HG03432 (cell line): ENCODE measurements around the gene RPL36AL.
"Not testable (repeated sequence)": the region's sequence is repeated elsewhere in the genome, so short reads cannot be mapped to it uniquely, and the experiment has no call there.

Source experiments
- ATAC-seq: cut with Tn5 transposase; IDR thresholded peaks from one replicate; pipeline ENCODE4 v1.9.1; 2021; ENCODE audit warnings: mild to moderate bottlenecking, moderate library complexity; ENCODE audit not compliant: unreplicated experiment

Gene RPL36AL

DNA sequence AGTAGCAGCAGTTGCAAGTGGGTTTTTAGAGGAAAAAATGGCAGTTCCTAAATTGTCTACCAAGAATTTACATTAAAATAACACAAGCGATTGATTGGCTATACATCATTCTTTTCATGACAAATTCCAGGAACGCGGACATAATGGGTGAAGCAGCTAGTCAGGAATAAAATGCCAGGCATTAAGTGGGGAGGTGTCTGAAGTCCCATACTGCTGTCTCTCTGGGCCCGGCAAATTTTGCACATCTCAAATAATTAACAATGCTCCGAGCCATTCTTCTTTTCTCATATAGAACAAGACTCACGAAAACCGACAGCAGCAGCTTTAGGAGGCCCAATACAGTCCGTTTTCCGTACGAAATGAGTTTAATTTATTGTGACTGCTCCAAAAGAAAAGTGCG, 696 bp downstream of the RPL36AL start:
- ATAC-seq = no peak

DNA sequence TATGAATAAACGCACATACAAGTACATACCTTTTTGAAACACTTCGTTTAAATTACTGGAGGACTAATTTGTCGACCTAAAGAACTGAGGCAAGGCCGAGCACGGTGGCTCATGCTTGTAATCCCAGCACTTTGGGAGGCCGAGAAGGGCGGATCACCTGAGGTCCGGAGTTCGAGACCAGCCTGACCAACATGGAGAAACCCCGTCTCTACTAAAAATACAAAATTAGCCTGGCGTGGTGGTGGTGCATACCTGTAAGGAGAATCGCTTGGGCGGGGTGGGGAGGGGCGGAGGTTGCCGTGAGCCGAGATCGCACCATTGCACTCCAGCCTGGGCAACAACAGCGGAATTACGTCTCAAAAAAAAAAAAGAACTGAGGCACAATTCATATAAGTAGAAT, 1.2 kb downstream of the RPL36AL start:
- not testable (repeated sequence) for ATAC-seq

DNA sequence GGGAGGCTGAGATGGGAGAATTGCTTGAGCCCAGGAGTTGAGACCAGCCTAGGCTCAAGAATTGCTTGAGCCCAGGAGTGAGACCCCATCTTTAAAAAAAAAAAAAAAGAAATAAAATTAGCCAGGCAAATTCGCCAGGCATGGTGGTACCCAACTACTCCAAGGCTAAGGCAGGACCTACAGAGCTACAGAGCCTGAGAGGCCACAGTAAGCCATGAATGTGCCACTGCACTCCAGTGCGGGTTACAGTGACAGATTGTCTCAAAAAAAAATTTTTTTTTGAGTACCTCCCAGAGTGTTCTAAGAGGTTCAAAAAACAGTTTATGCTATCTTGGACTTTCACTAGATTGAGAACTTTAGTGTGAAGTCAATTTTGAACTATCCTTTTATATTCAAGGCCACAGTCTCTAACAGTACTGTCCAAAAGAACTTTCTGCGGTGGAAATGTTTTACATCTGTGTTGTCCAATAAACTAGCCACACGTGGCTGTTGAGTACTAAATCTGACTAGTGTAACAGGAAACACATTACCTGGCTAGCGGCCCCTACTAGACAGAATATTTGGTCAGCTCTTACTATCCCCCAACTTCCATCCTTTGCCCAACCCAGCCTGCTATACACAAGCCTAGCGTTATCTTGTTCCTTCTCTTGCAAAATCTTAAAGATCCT, 2.4 kb downstream of the RPL36AL start:
- no peak for ATAC-seq

DNA sequence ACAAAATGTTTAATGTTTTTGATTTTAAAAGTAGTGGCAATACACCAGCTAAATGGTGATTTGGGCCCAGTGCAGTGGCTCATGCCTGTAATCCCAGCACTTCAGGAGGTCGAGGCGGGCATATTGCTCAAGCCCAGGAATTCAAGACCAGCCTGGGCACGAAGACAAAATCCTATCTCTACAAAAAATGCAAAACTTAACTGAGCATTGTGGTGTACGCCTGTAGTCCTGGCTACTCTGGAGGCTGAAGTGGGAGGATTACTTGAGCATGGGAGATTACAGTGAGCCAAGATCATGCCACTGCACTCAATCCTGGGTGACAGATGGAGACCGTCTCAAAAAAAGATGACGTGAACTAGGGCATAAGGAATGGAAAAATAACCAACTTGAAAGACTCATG, 4.7 kb downstream of the RPL36AL start:
- ATAC-seq = no peak

DNA sequence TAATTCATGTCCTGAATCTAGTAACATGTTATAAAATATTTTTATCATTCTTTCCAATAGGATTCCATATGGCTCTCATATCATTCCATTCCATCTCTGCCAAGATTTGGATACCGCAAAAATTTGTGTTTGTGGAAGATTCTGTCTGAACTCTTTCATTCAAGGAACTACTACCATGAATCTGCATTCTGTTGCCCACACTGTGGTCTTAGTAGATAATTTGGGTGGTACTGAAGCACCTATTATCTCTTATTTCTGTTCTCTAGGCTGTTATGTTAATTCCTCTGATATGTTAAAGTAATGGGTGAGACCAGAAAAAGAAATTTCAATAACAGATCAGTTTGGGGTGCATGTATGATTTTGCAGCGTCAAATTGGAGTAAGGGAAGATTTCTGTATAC, 6.2 kb downstream of the RPL36AL start:
- no peak for ATAC-seq

DNA sequence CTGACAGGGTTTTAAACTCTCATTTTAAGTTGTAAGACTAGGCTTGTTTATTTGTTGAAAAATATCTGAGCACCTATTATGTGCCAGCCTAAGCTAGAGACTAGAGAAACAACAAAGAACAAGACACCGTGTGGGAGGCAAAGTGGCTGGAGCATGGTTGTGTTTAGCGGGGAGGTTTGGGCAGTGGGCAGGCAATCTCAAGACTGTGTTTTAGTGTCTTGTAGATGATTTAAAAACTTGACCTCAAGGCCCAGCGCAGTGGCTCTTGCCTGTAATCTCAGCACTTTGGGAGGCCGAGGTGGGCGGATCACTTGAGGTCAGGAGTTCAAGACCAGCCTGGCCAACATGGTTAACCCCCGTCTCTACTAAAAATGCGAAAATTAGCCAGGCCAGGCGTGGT, 7.8 kb downstream of the RPL36AL start:
- no peak for ATAC-seq

DNA sequence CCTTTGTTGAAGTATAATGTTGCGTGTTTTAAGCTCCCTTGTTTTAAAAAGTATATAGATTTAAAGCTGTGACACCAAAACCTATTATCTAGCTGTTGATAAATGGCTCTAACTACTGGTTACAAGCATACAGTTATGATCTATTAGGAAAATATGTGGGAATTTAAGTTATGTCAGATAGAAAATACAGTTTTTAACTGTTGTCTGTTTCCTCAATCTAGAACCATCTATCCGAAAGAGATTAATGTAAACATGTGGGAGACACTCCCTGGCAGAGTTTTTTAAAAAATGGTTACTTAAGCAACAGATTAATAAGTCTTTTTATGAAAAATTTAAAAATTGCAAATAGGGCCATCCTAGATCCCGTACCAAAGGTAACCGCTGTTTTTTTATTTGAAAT, 8.2 kb downstream of the RPL36AL start:
- ATAC-seq = no peak

DNA sequence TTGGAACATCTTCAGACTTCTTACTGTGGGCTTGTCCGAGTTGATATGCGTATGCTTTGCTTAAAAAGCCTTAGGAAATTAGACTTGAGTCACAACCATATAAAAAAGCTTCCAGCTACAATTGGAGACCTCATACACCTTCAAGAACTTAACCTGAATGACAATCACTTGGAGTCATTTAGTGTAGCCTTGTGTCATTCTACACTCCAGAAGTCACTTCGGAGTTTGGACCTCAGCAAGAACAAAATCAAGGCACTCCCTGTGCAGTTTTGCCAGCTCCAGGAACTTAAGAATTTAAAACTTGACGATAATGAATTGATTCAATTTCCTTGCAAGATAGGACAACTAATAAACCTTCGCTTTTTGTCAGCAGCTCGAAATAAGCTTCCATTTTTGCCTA, 12.8 kb downstream of the RPL36AL start:
- ATAC-seq = no peak

DNA sequence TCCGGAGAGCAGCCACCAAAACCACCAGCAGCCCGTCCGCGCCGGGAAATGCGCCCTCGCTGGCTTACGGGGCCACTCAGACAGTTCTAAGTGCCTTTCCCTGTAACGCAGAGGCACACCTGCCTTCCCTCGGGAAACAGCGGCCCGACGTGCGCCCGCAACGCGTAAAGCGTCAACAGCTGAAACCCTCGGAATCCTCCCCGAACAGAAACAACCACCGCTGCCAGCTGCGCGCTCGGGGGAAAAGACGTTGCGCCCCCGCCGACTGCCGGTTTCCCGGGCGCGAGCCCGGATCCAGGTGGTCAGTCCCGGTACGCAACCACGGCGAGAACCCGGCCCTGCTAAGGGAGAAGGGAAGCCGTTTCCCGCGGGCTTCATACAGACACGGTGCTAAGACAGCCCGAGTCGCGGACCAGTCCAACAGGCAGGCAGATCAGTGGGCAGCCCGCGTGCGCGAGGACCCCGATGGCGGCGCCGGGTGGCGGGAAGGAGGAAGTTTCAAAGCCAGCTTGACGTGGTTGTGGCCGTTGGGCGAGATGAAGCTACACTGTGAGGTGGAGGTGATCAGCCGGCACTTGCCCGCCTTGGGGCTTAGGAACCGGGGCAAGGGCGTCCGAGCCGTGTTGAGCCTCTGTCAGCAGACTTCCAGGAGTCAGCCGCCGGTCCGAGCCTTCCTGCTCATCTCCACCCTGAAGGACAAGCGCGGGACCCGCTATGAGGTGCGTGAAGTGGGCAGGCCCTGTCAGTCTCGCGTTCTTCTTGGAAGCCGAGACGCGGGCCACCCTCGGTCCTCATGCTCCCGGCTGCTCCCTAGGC, 21.7 kb downstream of the RPL36AL start, which contains the start of gene LRR1:
Gene LRR1, plus strand, starts transcription at position 456 of the 816 bp plus-strand sequence. Its CDS starts 81 bp downstream, at position 537.
- peak; percentile 63 for ATAC-seq

DNA sequence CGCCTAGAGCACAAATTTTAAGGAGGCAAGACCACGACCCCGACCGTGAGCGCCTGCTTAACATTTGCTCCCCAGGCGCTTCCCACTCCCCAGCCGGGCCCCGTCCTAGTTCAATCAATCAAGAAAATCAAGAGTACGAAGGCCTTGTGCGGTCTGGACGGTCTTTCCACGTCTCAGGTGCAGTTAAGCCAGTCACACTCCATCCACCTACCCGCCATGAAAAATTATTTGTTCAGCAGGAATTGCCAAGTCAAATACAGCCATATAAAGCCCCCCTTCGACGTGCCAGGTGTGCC, 22.3 kb downstream of the RPL36AL start:
- no peak for ATAC-seq

DNA sequence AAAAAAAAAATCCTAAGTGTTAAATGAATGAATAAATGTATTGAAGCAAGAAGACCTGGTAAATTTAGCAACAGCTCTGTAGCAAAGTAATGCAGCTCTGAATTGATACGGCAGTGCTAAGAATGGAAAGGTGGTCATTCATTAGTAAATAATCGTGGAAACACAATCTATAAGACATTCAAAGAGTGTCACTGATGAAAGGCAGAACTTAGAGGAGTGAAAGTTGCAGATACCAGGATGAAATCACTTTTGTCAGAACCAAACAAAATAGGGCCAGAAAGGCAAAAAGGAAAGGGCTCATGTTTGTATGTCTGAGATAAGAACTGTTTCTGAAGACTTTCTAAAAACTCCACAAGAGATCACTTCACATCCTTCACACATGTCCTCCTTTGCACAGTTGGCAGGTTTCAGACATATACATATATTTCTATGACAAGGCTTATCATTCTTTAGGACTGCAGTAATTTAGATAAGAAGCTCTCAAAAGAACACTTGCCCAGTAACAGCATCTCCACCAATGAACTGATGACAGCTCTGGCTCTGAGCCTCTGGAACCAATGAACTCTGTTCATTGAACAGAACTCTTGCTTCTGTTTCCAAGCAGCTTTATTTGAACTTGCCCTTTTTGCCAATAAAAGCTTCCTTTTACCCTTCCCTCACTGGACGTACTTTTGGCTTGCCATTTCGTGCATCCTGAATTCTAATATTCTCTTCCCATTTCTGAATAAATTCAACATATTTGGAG, 25.9 kb downstream of the RPL36AL start:
- peak; percentile 25 for ATAC-seq

DNA sequence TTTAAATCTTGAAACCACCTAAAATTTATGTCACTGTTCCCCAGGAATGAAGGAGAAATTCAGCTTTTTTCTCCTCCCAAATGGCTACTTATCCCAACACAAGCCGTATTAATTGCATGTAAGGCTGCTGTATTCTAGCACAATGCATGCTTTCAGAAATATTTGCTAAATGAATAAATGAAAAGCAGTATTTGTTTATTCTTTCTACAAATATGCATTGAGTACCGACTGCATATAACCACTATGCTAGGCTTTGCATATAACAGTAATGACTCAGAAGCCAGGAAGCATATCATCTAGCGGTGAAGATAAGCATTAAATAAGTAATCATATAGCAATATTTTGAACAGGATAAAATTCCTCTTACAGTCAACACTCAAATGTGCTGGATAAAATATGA, 27.4 kb downstream of the RPL36AL start:
- ATAC-seq = no peak

DNA sequence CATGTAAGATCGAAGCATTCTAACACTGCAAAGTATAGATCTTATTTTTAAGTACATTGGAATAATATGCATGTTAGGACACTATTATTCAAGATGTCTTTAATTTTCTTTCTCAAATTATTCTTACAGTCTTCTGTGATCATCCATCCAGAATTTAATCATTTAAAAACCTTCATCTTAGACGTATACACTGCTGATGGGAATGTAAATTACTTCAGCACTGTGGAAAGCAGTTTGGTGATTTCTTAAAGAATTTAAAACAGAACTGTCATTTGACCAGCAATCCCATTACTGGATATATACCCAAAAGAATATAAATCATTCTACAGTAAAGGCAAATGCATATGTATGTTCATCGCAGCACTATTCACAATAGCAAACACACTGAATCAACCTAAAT, 31.0 kb downstream of the RPL36AL start:
- ATAC-seq = no peak

DNA sequence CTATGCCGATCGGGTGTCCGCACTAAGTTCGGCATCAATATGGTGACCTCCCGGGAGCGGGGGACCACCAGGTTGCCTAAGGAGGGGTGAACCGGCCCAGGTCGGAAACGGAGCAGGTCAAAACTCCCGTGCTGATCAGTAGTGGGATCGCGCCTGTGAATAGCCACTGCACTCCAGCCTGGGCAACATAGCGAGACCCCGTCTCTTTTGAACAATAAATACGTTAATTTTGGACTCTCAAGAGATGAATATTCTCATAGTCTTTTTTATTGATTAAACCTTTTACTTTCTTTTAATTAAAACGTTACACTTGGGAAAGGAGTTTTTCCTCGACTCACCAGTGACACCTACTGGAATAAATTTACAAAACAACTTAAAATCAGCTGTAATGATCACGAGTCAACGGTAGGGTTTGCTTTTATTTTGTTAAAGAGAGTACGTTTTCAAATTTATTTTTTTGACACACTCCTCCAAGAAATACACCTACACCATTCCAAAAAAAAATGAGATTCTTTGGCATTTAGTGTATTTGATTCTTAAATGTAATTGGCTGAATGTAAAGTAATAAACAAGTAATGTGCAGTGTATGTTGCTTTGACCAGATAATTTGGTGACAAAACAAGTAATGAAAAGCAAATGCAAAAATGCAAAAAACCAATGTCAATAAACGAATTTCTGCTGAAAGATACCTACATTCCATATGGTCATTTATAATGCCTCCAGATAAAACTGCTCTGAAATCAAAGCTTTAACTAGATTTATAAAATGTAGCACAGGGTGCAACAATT, 33.6 kb downstream of the RPL36AL start:
- ATAC-seq = peak; percentile 38

DNA sequence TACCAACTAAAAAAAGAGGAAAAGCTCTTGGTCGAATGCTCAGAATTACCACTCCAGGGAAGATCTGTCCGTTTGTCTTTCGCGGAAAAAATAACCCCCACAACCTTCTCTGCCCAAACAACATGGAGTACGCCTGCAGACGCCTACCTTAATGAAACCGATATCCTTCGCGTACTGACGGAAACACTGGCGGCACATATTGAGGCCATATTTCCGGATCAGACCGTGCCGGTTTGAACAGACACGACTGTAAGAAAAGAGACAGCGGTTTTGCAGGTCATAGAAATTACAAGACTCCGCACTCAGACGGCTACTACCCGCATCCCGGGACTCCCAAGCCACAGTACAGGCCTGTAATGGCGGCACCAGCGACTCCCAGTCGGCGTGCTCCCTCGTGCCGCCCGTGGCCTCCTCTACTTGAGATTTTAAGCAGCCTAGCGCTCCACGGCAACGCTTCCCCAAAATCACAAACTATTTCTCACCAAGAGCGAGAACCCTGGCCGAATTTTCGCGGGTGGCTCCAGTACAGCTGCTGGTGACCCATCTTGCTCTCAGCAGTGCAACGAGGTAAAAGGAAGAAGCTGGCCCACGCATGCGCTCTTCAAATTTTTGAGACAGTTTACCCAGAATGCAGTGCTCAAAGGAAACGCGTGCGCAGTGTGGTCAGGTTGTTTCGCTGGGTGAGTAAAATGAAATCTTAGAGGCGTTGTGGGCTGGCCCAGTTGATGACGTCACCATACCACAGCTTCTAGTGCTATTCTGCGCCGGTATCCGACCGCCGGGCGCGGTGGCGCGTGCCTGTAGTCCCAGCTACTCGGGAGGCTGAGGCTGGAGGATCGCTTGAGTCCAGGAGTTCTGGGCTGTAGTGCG, 34.4 kb downstream of the RPL36AL start, which contains the start of gene RPS29:
Gene RPS29, minus strand, starts transcription at position 578 of the 870 bp plus-strand sequence. Its CDS starts 34 bp downstream, at position 544.
- ATAC-seq = peak; percentile 90

DNA sequence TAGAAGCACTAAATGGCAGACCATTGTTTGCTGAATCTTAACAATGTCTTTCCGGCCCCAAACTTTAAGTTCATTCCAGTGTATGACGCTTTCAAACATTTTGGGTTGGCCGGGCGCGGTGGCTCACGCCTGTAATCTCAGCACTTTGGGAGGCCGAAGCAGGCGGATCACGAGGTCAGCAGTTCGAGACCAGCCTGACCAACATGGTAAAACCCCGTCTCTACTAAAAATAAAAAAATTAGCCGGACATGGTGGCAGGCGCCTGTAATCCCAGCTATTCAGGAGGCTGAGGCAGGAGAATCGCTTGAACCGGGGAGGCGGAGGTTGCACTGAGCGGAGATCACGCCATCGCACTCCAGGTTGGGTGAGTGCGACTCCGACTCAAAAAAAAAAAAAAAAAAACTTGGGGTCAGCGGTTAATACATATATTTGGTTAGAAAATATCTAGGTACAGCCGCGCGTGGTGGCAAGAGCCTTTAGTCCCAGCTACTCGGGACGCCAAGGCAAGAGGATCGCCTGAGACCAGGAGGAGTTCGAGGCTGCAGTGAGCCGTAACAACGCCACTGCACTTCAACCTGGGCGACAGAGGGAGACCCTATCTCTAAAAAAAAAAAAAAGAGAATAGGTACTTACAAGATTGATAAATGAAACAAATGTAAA, 35.3 kb downstream of the RPL36AL start:
- not testable (repeated sequence) for ATAC-seq

DNA sequence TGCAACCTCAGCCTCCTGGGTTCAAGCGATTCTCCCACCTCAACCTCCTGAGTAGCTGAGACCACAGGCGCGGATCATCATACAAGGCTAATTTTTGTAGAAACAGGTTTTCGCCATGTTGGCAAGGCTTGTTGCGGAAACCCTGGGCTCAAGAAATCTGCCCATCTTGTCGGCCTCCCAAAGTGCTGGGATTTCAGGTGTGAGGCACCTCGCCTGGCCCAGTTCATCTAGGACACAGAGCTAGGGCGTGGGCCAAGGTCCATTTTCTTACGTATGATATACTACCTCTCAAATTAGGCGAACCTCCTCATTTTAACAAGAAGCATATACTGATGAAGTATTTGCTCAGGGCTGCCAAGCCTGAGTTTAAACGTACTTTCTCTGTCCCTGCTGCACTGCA, 36.4 kb downstream of the RPL36AL start:
- ATAC-seq = no peak

DNA sequence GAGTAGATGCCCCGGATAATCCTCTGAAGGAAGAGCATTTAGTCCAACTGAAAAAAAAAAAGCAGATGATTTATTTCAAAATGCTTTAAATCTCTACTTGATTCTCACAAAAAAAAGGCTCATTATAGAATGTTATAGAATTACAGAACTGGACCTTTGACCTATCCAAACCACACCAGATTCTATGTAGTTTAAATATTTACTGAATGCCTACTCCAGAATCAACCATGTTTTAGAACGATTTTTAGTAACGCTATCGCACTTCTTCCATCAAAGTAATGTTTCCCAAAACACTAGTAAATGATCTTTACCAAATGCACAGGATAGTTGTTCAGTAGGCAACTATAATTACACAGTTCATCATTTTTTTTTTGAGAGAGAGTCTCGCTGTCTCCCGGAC, 36.8 kb downstream of the RPL36AL start:
- no peak for ATAC-seq
